Liver (tissue), 9 donors: ENCODE results near the gene PPIC. TPM values are rescaled to one million over a fixed set of nuclear protein-coding genes. Genes with fewer than 3 reads are reported as not detected.

Experiments used
- DNase-seq: peaks from one replicate; pipeline ENCODE4 v3.0.0-alpha.2; 2017; ENCODE audit warnings: low spot score
- H3K27ac ChIP-seq, 2 donors: one replicate each; pipeline ENCODE4 v1.7.0; 2013; ENCODE audit warnings: inconsistent platforms in 2 of 2, low read length in 2 of 2, control low read depth in 1 of 2, low read depth in 1 of 2, mild to moderate bottlenecking in 1 of 2
- H3K27me3 ChIP-seq, 4 donors: one replicate each; pipeline versions ENCODE4 v1.6.1 to v1.7.0; 2013; ENCODE audit warnings: low read length in 3 of 4, inconsistent platforms in 1 of 4, mild to moderate bottlenecking in 1 of 4, moderate library complexity in 1 of 4; ENCODE audit not compliant: control insufficient read depth in 4 of 4, insufficient read depth in 4 of 4
- H3K36me3 ChIP-seq, 4 donors: one replicate each; pipeline versions ENCODE4 v1.6.1 to v1.7.0; 2013; ENCODE audit warnings: low read length in 3 of 4, mild to moderate bottlenecking in 3 of 4, low read depth in 1 of 4, moderate library complexity in 1 of 4; ENCODE audit not compliant: control insufficient read depth in 4 of 4, insufficient read depth in 3 of 4
- H3K4me1 ChIP-seq, 4 donors: one replicate each; pipeline versions ENCODE4 v1.6.1 to v1.7.0; 2013; ENCODE audit warnings: low read length in 3 of 4, mild to moderate bottlenecking in 3 of 4, moderate library complexity in 1 of 4; ENCODE audit not compliant: control insufficient read depth in 4 of 4, insufficient read depth in 4 of 4
- H3K4me3 ChIP-seq, 3 donors: one replicate each; pipeline versions ENCODE4 v1.6.1 to v1.7.0; 2013; ENCODE audit warnings: low read length in 3 of 3, control low read depth in 1 of 3, low read depth in 1 of 3, mild to moderate bottlenecking in 1 of 3
- H3K9ac ChIP-seq, 2 donors: one replicate each; pipeline ENCODE4 v1.7.0; 2013; ENCODE audit warnings: low read length in 2 of 2, mild to moderate bottlenecking in 2 of 2, moderate library complexity in 2 of 2, control low read depth in 1 of 2, low read depth in 1 of 2
- H3K9me3 ChIP-seq, 4 donors: one replicate each; pipeline versions ENCODE4 v1.6.1 to v1.7.0; 2013; ENCODE audit warnings: low read length in 3 of 4; ENCODE audit not compliant: control insufficient read depth in 4 of 4
- EGR1 ChIP-seq, 2 donors: IDR thresholded peaks; 2 replicates each; pipeline ENCODE4 v1.6.1; 2016 to 2018; ENCODE audit warnings: antibody characterized with exemption in 2 of 2, low read depth in 2 of 2
- FOXA1 ChIP-seq: IDR thresholded peaks from 2 replicates; pipeline ENCODE4 v1.6.1; 2016; ENCODE audit warnings: antibody characterized with exemption
- FOXA2 ChIP-seq: IDR thresholded peaks from 2 replicates; pipeline ENCODE4 v1.6.1; 2016; ENCODE audit warnings: antibody characterized with exemption
- GABPA ChIP-seq, 2 donors: IDR thresholded peaks in 1 of 2; conservative IDR thresholded peaks in 1 of 2; 2 replicates each; pipeline ENCODE4 v1.6.1; 2016; ENCODE audit warnings: antibody characterized with exemption in 2 of 2, mild to moderate bottlenecking in 1 of 2, moderate library complexity in 1 of 2
- HNF4G ChIP-seq: IDR thresholded peaks from 2 replicates; pipeline ENCODE4 v1.6.1; 2016; ENCODE audit warnings: antibody characterized with exemption
- NR2F2 ChIP-seq: IDR thresholded peaks from 2 replicates; pipeline ENCODE4 v1.6.1; 2016; ENCODE audit warnings: antibody characterized with exemption
- RAD21 ChIP-seq, 2 donors: IDR thresholded peaks; 2 replicates each; pipeline ENCODE4 v1.6.1; 2016; ENCODE audit warnings: antibody characterized with exemption in 2 of 2, mild to moderate bottlenecking in 2 of 2
- RXRA ChIP-seq, 2 donors: IDR thresholded peaks; 2 replicates each; pipeline ENCODE4 v1.6.1; 2017 to 2018; ENCODE audit warnings: antibody characterized with exemption in 2 of 2, mild to moderate bottlenecking in 1 of 2
- YY1 ChIP-seq: IDR thresholded peaks from 2 replicates; pipeline ENCODE4 v1.6.1; 2016; ENCODE audit warnings: antibody characterized with exemption, mild to moderate bottlenecking
- WGBS: extraction: QIAGEN DNeasy Blood & Tissue Kit; methylation state at CpG from one replicate; pipeline ENCODE4 v1.1.7; 2013; 5-methylcytosine and 5-hydroxymethylcytosine counted together
- polyA plus RNA-seq, 2 donors: library from polyadenylated mRNA; stranded (reverse) in 1 of 2; unstranded in 1 of 2; fragments of 200-250 nt in 1 of 2; fragments of >200 nt in 1 of 2; fragmentation: Nextera tagmentation in 1 of 2; extraction: Ambion mirVana in 1 of 2; gene quantifications; one replicate each; pipeline versions ENCODE4 v1.2.1 to v1.2.3, GENCODE V29; 2013 to 2015
- total RNA-seq, 2 donors: library from RNA; depleted of rRNA; stranded (reverse); fragments of >200 nt; gene quantifications; one replicate each; pipeline ENCODE4 v1.2.3, GENCODE V29; 2014
- TF ChIP-seq, protein P1 (sequence below): IDR thresholded peaks from 2 replicates; pipeline ENCODE4 v1.6.1; 2016; ENCODE audit warnings: antibody characterized with exemption, mild to moderate bottlenecking
- TF ChIP-seq, protein P2 (sequence below): IDR thresholded peaks from 2 replicates; pipeline ENCODE4 v1.6.1; 2016; ENCODE audit warnings: antibody characterized with exemption
- TF ChIP-seq, protein P3 (sequence below): IDR thresholded peaks from 2 replicates; pipeline ENCODE4 v1.6.1; 2016; ENCODE audit warnings: antibody characterized with exemption
- donor health status: healthy.
- donor health status: healthy.
- donor health status: healthy.
- donor health status: healthy.
- donor health status: healthy.

Gene PPIC
- total and polyA plus RNA-seq, 4 donors, result 13.3 to 26.3 (median 17.3) TPM

DNA sequence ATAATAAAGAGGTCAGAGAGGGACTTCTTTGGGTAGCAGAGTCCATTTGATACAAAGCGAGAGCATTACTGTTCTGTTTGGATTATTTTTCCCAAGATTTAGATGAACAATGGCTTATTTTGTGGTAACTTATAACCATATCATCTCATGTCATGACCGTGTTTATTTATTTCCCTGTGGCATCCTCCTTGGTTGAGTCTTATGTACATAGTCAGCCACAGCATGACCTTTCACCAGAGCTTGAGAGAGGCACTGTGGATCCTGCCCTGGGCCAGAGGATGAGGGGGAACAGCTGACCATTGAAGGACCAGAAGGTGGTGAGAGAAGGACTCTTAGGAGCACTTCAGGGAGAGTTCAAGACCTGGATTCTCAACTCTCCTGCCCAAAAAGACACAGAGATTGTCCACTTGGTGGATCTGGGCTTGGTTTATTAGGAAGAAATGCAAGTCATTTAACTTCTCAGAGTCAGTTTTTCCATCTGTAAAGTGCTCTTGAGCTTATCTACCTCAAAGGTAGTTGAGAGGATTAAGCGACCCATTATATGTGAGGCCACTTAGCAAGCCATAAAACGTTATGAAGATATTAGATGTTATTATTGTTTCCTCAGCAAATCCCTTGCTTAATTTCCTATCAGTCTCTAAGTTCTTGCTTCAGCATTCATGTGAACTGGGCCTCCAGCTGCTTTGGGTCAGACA lies 51.4 kb downstream of the PPIC start:
- no peak overlapping the region for H3K27ac ChIP-seq
- H3K36me3 ChIP-seq, result no peaks in the 10 kb centered on the region
- no peaks in the 10 kb centered on the region for H3K27me3 ChIP-seq
- H3K9me3 ChIP-seq, result no peaks in the 10 kb centered on the region
- WGBS, result 90% methylated on average over 4 of the region's 4 CpGs
- no peak overlapping the region for H3K9ac ChIP-seq
- H3K4me1 ChIP-seq, result peaks cover 2 to 11% (median 5%) of the 10 kb centered on the region in 4 donors
- TF ChIP-seq, protein P1, sequence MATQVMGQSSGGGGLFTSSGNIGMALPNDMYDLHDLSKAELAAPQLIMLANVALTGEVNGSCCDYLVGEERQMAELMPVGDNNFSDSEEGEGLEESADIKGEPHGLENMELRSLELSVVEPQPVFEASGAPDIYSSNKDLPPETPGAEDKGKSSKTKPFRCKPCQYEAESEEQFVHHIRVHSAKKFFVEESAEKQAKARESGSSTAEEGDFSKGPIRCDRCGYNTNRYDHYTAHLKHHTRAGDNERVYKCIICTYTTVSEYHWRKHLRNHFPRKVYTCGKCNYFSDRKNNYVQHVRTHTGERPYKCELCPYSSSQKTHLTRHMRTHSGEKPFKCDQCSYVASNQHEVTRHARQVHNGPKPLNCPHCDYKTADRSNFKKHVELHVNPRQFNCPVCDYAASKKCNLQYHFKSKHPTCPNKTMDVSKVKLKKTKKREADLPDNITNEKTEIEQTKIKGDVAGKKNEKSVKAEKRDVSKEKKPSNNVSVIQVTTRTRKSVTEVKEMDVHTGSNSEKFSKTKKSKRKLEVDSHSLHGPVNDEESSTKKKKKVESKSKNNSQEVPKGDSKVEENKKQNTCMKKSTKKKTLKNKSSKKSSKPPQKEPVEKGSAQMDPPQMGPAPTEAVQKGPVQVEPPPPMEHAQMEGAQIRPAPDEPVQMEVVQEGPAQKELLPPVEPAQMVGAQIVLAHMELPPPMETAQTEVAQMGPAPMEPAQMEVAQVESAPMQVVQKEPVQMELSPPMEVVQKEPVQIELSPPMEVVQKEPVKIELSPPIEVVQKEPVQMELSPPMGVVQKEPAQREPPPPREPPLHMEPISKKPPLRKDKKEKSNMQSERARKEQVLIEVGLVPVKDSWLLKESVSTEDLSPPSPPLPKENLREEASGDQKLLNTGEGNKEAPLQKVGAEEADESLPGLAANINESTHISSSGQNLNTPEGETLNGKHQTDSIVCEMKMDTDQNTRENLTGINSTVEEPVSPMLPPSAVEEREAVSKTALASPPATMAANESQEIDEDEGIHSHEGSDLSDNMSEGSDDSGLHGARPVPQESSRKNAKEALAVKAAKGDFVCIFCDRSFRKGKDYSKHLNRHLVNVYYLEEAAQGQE, result no peak
- TF ChIP-seq, protein P2, sequence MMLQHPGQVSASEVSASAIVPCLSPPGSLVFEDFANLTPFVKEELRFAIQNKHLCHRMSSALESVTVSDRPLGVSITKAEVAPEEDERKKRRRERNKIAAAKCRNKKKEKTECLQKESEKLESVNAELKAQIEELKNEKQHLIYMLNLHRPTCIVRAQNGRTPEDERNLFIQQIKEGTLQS, result no peak
- H3K4me3 ChIP-seq, result no peak overlapping the region
- no peak for DNase-seq

DNA sequence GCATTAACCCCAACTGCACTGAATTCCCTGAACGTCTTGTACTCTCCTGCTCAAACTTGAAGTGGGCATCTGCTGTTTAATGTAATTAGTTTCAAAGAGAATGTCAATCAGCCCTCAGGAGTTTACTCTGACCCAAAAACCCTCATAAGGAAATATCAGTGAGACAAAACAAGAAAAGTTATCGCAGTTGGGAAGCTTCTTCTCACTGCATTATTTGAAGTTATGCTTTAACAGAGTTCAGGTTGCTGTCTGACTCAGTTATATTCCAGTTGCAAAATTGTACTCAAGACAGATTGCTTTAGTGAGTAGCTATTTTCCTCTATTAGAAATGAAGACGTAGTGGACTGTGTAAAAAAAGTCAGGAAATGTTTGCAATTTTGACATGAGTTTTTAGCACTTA lies 52.1 kb downstream of the PPIC start:
- no peak overlapping the region for H3K9ac ChIP-seq
- H3K27me3 ChIP-seq, result no peaks in the 10 kb centered on the region
- no peak for DNase-seq
- no peak overlapping the region for H3K27ac ChIP-seq
- H3K4me1 ChIP-seq, result peaks cover 2 to 15% (median 8%) of the 10 kb centered on the region in 4 donors
- no peak overlapping the region for H3K4me3 ChIP-seq
- no peaks in the 10 kb centered on the region for H3K36me3 ChIP-seq
- TF ChIP-seq NR2F2 (no peak), EGR1 (IDR thresholded peaks at IDR 0.05; ENCODE audit: low read depth in 2 of 2) (no peak)
- 94% methylated on average over 3 of the region's 3 CpGs for WGBS
- H3K9me3 ChIP-seq, result no peaks in the 10 kb centered on the region

DNA sequence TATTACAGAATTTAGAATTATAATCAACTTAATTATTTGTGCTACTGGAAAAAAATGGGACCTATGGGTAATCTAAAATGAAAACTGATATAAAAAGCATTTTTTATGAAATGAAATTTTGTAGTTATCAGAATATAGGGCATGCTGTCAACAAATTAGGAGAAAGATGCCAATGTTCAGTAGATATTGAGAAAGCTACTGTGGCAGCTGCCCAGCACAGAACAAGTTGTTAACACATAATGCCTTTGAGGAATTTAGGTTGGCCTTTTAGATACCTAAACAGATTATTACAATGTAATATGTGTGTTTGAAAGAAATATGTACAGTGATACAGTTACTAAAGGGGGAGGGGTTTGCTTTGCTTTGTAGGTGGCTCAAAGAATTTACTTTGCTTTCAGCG lies 54.1 kb downstream of the PPIC start:
- no peak overlapping the region for H3K4me3 ChIP-seq
- DNase-seq, result no peak
- no peaks in the 10 kb centered on the region for H3K36me3 ChIP-seq
- H3K9ac ChIP-seq, result no peak overlapping the region
- no peak overlapping the region for H3K27ac ChIP-seq
- TF ChIP-seq HNF4G (no peak), NR2F2 (no peak), FOXA2 (no peak), GABPA (IDR thresholded peaks at IDR 0.05 in 1 of 2, conservative IDR thresholded peaks at IDR 0.05 in 1 of 2) (no peak), RXRA (IDR thresholded peaks at IDR 0.05) (no peak), FOXA1 (no peak), YY1 (no peak), RAD21 (IDR thresholded peaks at IDR 0.05) (no peak)
- TF ChIP-seq, protein P3, sequence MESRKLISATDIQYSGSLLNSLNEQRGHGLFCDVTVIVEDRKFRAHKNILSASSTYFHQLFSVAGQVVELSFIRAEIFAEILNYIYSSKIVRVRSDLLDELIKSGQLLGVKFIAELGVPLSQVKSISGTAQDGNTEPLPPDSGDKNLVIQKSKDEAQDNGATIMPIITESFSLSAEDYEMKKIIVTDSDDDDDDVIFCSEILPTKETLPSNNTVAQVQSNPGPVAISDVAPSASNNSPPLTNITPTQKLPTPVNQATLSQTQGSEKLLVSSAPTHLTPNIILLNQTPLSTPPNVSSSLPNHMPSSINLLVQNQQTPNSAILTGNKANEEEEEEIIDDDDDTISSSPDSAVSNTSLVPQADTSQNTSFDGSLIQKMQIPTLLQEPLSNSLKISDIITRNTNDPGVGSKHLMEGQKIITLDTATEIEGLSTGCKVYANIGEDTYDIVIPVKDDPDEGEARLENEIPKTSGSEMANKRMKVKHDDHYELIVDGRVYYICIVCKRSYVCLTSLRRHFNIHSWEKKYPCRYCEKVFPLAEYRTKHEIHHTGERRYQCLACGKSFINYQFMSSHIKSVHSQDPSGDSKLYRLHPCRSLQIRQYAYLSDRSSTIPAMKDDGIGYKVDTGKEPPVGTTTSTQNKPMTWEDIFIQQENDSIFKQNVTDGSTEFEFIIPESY, result no peak
- TF ChIP-seq, protein P1, result no peak
- TF ChIP-seq, protein P2, result no peak
- no peaks in the 10 kb centered on the region for H3K9me3 ChIP-seq
- H3K27me3 ChIP-seq, result no peaks in the 10 kb centered on the region
- 0% methylated on average over 1 of the region's 1 CpG for WGBS
- H3K4me1 ChIP-seq, result peaks cover 6 to 28% (median 15%) of the 10 kb centered on the region in 4 donors
